NCI-H2107 treated with DMSO at 0.1 percent for 48 hours (cell line): ENCODE results near the gene HMHB1.

Experiments
- DNase-seq: peaks from one replicate; lab custom pipeline; 2025; ENCODE audit not compliant: unreplicated experiment; lab: John Stamatoyannopoulos, UW

The HMHB1 gene

GRCh38 chr5:143865426-143866025 lies 53.6 kb downstream of the HMHB1 start:
- peak; percentile 35 for DNase-seq
